IPS DF 4.7 (cell line): ENCODE data around the gene FBXO47.
"Not testable (repeated sequence)": the region's sequence is repeated elsewhere in the genome, so short reads cannot be mapped to it uniquely, and the experiment has no call there.

Experiments used
- DNase-seq: peaks from one replicate; pipeline ENCODE4 v3.0.0-alpha.2; 2013; ENCODE audit warnings: low spot score; ENCODE audit errors: extremely low read depth

Gene FBXO47

GRCh38 chr17:38922538-38923297, 44.5 kb downstream of the FBXO47 start:
- DNase-seq = no peak

GRCh38 chr17:38921756-38922411, 45.3 kb downstream of the FBXO47 start:
- no peak for DNase-seq

GRCh38 chr17:38920374-38921291, 46.6 kb downstream of the FBXO47 start:
- DNase-seq = no peak

GRCh38 chr17:38919316-38920078, 47.7 kb downstream of the FBXO47 start:
- DNase-seq = no peak

- no peak for DNase-seq
Measured at GRCh38 chr17:38918916-38919315, 48.3 kb downstream of the FBXO47 start.

GRCh38 chr17:38918129-38918913, 48.9 kb downstream of the FBXO47 start:
- DNase-seq = no peak

- DNase-seq = no peak
Measured at GRCh38 chr17:38917259-38917658, 49.9 kb downstream of the FBXO47 start.

GRCh38 chr17:38916771-38917170, 50.4 kb downstream of the FBXO47 start:
- no peak for DNase-seq

- no peak for DNase-seq
Measured at GRCh38 chr17:38915639-38915995, 51.6 kb downstream of the FBXO47 start.

- DNase-seq = no peak
Measured at GRCh38 chr17:38914741-38915638, 52.2 kb downstream of the FBXO47 start.

- DNase-seq = no peak
Measured at GRCh38 chr17:38912221-38912813, 54.9 kb downstream of the FBXO47 start.

GRCh38 chr17:38911731-38912081, 55.5 kb downstream of the FBXO47 start:
- DNase-seq = not testable (repeated sequence)

GRCh38 chr17:38911081-38911730, 56.0 kb downstream of the FBXO47 start:
- DNase-seq = no peak

GRCh38 chr17:38910325-38910724, 56.9 kb downstream of the FBXO47 start:
- no peak for DNase-seq

GRCh38 chr17:38908676-38909181, 58.5 kb downstream of the FBXO47 start:
- DNase-seq = no peak

GRCh38 chr17:38907930-38908675, 59.1 kb downstream of the FBXO47 start:
- no peak for DNase-seq

GRCh38 chr17:38906460-38907228, 60.6 kb downstream of the FBXO47 start:
- DNase-seq = no peak
